Ovary (tissue), 9 donors: ENCODE measurements around the gene CPLX3. TPM values are rescaled to one million over a fixed set of nuclear protein-coding genes. Genes with fewer than 3 reads are reported as not detected.

ENCODE experiments used
- DNase-seq, 5 donors: peaks; one replicate each; pipeline ENCODE4 v3.0.0-alpha.2; 2019 to 2020
- H3K27ac ChIP-seq, 2 donors: fragments of 200-600 bp; one replicate each; pipeline versions ENCODE4 v1.5.1 to v1.8.0; 2019 to 2022
- H3K27me3 ChIP-seq: fragments of 200-600 bp; one replicate; pipeline ENCODE4 v1.8.0; 2022
- H3K36me3 ChIP-seq: fragments of 200-600 bp; sonication (generic); one replicate; pipeline ENCODE4 v1.5.1; 2019
- H3K4me1 ChIP-seq: one replicate; pipeline ENCODE4 v1.8.1; 2013; ENCODE audit warnings: mild to moderate bottlenecking, moderate library complexity; ENCODE audit not compliant: insufficient read depth
- H3K4me3 ChIP-seq: fragments of 200-600 bp; sonication (generic); one replicate; pipeline ENCODE4 v1.5.1; 2017
- H3K9me3 ChIP-seq, 2 donors: fragments of 200-600 bp in 1 of 2; sonication (generic) in 1 of 2; one replicate each; pipeline versions ENCODE4 v1.5.1 to v1.8.1; 2013 to 2019; ENCODE audit warnings: mild to moderate bottlenecking in 1 of 2, moderate library complexity in 1 of 2
- CTCF ChIP-seq, 3 donors: fragments of 450-650 bp in 2 of 3; fragments of 200-600 bp in 1 of 3; IDR thresholded peaks; one replicate each; pipeline versions ENCODE4 v1.5.1 to v1.8.0; 2016 to 2022; ENCODE audit warnings: antibody characterized with exemption in 3 of 3, mild to moderate bottlenecking in 1 of 3
- EP300 ChIP-seq: sonication (generic); formaldehyde crosslinking; IDR thresholded peaks from one replicate; pipeline ENCODE4 v1.6.1; 2017; ENCODE audit warnings: antibody characterized with exemption
- POLR2A ChIP-seq: fragments of 450-650 bp; IDR thresholded peaks from one replicate; pipeline ENCODE4 v1.6.1; 2017; ENCODE audit warnings: antibody characterized with exemption, mild to moderate bottlenecking, moderate library complexity
- WGBS, 3 donors: extraction: QIAGEN DNeasy Blood & Tissue Kit in 1 of 3; methylation state at CpG; one replicate each; pipeline versions ENCODE4 v1.1.5 to v1.1.7; 2013 to 2017; 5-methylcytosine and 5-hydroxymethylcytosine counted together
- intact Hi-C, 4 donors: fragments of 100-400 bp; cut with DNase I; formaldehyde crosslinking; loops; one replicate each; pipeline versions ENCODE4 v1.11.0 to v1.15.1; 2022 to 2023
- polyA plus RNA-seq, 2 donors: library from polyadenylated mRNA; stranded (reverse); fragments of 200-250 nt in 1 of 2; fragments of 350-450 nt in 1 of 2; fragmentation: Illumina TruSeq in 1 of 2; extraction: RNeasy Lipid Tissue Mini Kit (QIAGEN cat#74804) in 1 of 2; gene quantifications; one replicate each; pipeline ENCODE4 v1.2.3, GENCODE V29; 2013 to 2014
- total RNA-seq, 7 donors: library from RNA; depleted of rRNA in 2 of 7; stranded (reverse); fragments of >200 nt in 2 of 7; fragmentation: NEBNext Ultra II Directional in 3 of 7; extraction: Animal tissue kit (Norgen Biotek cat#: 25700) in 3 of 7; gene quantifications; one replicate each; pipeline versions ENCODE4 v1.1.0 to v1.2.4, GENCODE V29; 2016 to 2023
- donor health status: DM: no; HTN: no; CAD: no; lungs with moderate emphysema.
- donor health status: DM: no; HTN: no; CAD: no.
- donor health status: Bipolar disorder and iron deficiency.
- donor health status: DM: yes; HTN: yes; CAD: no.
- donor health status: DM: no; HTN: no; CAD: no.
- donor health status: DM: yes; HTN: yes; CAD: no.

The CPLX3 gene
- total and polyA plus RNA-seq, 9 donors, result not detected

GRCh38 chr15:74828835-74829234 is 2.4 kb downstream of the CPLX3 start:
- Histone ChIP-seq H3K4me3 (no peak overlapping the region), H3K27ac (no peak overlapping the region), H3K27me3 (no peaks in the 10 kb centered on the region), H3K9me3 (no peaks in the 10 kb centered on the region), H3K4me1 (peaks cover 3% of the 10 kb centered on the region), H3K36me3 (no peaks in the 10 kb centered on the region)
- DNase-seq, result no peak
- 64 to 73% (median 70%) methylated on average over 6 of the region's 6 CpGs for WGBS, 3 donors
- intact Hi-C loops, result no loop called here
- TF ChIP-seq EP300, result no peak
- no peak for TF ChIP-seq POLR2A
- no peak for TF ChIP-seq CTCF (IDR thresholded peaks at IDR 0.05)

- Histone ChIP-seq H3K4me3 (no peak overlapping the region), H3K27me3 (no peaks in the 10 kb centered on the region), H3K27ac (no peak overlapping the region), H3K9me3 (no peaks in the 10 kb centered on the region), H3K4me1 (peaks cover 3% of the 10 kb centered on the region), H3K36me3 (no peaks in the 10 kb centered on the region)
- WGBS, 3 donors, result 42 to 63% (median 53%) methylated on average over 3 of the region's 3 CpGs
- intact Hi-C loops, result no loop called here
- no peak for DNase-seq
- no peak for TF ChIP-seq POLR2A
- no peak for TF ChIP-seq CTCF (IDR thresholded peaks at IDR 0.05)
- no peak for TF ChIP-seq EP300
Measured at GRCh38 chr15:74829486-74829885, 3.1 kb downstream of the CPLX3 start.

GRCh38 chr15:74829991-74830390 is 3.6 kb downstream of the CPLX3 start:
- Histone ChIP-seq H3K27me3 (no peaks in the 10 kb centered on the region), H3K4me1 (peaks cover 3% of the 10 kb centered on the region), H3K27ac (no peak overlapping the region), H3K9me3 (no peaks in the 10 kb centered on the region), H3K36me3 (no peaks in the 10 kb centered on the region), H3K4me3 (no peak overlapping the region)
- 13 to 25% (median 14%) methylated on average over 6 of the region's 6 CpGs for WGBS, 3 donors
- intact Hi-C loops, result no loop called here
- TF ChIP-seq EP300 (no peak), POLR2A (no peak), CTCF (IDR thresholded peaks at IDR 0.05) (no peak)
- DNase-seq, result no peak

- H3K27me3 ChIP-seq, result no peaks in the 10 kb centered on the region
- no peaks in the 10 kb centered on the region for H3K36me3 ChIP-seq
- no peak for DNase-seq
- H3K4me1 ChIP-seq, result peaks cover 3% of the 10 kb centered on the region
- TF ChIP-seq EP300 (no peak), POLR2A (no peak), CTCF (IDR thresholded peaks at IDR 0.05) (no peak)
- H3K27ac ChIP-seq, result no peak overlapping the region
- 67 to 85% (median 76%) methylated on average over 5 of the region's 5 CpGs for WGBS, 3 donors
- H3K4me3 ChIP-seq, result no peak overlapping the region
- intact Hi-C loops, result no loop called here
- no peaks in the 10 kb centered on the region for H3K9me3 ChIP-seq
Measured at GRCh38 chr15:74830868-74831267, 4.4 kb downstream of the CPLX3 start.
